Measurements from ENCODE around the gene TMC7. TPM values are rescaled to one million over a fixed set of nuclear protein-coding genes. Genes with fewer than 3 reads are reported as not detected.

Gene TMC7
- total and polyA plus RNA-seq, 3 donors from 2014 or later = 9.8 to 33.0 (median 14.6) TPM

DNA sequence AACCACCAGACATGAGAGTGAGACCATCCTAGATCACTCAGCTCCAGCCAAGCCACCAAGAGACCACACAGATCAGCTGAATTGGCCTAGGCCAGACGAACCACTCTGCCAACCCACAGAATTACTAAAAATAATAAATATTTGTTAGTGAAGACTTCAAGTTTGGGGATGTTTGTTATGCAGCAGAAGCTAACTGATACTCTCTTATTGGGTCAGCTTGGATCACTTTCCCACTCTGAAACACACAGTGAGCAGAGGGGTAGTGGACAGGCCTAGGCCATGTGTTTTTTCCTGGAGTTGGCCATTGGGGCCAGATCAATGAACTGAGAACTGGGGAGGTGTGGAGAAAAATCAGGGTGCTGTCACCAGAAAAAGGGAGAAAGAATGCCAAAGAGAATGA is 114.4 kb downstream of the TMC7 start:
- TF ChIP-seq POLR2A (IDR thresholded peaks at IDR 0.05) (no peak), CTCF (IDR thresholded peaks at IDR 0.05) (no peak)
- WGBS, 2 donors = 91 to 100% methylated on average over 1 of the region's 1 CpG
- no peak for DNase-seq
- Histone ChIP-seq H3K4me1 (no peaks in the 10 kb centered on the region), H3K4me3 (no peak overlapping the region), H3K27ac (no peak overlapping the region), H3K36me3 (ENCODE audit: low read depth, missing control alignments) (no peaks in the 10 kb centered on the region), H3K27me3 (no peaks in the 10 kb centered on the region), H3K9me3 (no peaks in the 10 kb centered on the region)
- intact Hi-C loops (cut with DNase I; ENCODE audit: low total_unique reads) = no loop called here

DNA sequence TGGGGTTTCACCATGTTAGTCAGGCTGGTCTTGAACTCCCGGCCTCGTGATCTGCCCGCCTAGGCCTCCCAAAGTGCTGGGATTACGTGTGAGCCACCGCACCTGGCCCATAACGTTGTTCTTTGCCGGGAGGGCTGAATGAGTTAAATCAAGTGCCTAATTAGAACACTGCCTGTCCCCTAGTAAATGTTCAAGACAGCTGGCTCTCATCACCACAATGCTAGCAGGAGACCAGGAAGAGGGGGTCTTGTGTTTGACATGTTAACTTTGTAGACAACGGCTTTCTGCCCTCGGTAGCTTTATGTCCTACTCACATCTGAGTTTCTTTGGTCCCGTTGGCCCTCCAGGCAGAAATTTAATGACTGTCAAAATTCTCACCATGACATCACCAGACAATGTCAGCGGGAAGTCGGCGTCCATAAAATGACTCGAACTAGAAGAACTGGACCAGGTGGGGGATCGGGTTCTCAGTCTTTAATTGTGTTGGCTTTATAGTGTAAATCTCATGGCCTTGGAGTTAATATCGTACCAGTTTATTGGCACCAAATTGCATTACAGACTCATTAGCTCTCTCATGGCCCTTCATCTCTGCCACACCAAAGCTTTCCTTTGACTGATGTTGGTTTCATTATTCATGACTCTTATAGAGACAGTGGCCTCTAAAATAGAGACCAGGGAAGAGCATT is 118.6 kb downstream of the TMC7 start:
- Histone ChIP-seq H3K27ac (no peak overlapping the region), H3K4me3 (no peak overlapping the region), H3K9me3 (no peaks in the 10 kb centered on the region), H3K27me3 (no peaks in the 10 kb centered on the region), H3K36me3 (ENCODE audit: low read depth, missing control alignments) (no peaks in the 10 kb centered on the region), H3K4me1 (no peaks in the 10 kb centered on the region)
- intact Hi-C loops (cut with DNase I; ENCODE audit: low total_unique reads) = no loop called here
- WGBS, 2 donors = 58 to 63% methylated on average over 16 of the region's 16 CpGs
- TF ChIP-seq POLR2A (IDR thresholded peaks at IDR 0.05) = no peak
- TF ChIP-seq CTCF (IDR thresholded peaks at IDR 0.05) = no peak
- no peak for DNase-seq

DNA sequence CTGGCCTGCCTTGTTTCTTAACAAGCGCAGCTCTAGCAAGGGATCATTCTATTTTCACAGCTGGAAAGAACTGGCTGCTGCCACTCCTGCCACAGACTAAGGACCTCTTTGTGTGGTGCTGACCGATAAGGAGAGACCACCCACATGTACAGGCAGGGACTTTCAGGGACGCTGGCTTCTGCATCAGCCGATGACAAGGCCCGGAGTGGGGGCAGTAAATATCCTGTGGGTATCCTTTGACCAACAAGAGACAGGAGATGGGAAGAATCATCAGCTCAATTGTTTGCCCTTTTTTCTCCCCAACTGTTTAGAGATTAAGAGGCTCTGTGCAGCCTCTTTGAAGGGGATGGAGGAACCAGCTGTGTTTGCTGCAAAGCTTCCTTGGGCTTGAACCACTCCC is 120.9 kb downstream of the TMC7 start:
- H3K27me3 ChIP-seq = no peaks in the 10 kb centered on the region
- WGBS, 2 donors = 54 to 69% methylated on average over 3 to 5 of the region's 5 CpGs
- H3K9me3 ChIP-seq = no peaks in the 10 kb centered on the region
- H3K27ac ChIP-seq = no peak overlapping the region
- H3K4me1 ChIP-seq = no peaks in the 10 kb centered on the region
- no peaks in the 10 kb centered on the region for H3K36me3 ChIP-seq (ENCODE audit: low read depth, missing control alignments)
- no peak for DNase-seq
- TF ChIP-seq CTCF (IDR thresholded peaks at IDR 0.05) (no peak), POLR2A (IDR thresholded peaks at IDR 0.05) (no peak)
- intact Hi-C loops (cut with DNase I; ENCODE audit: low total_unique reads) = no loop called here
- no peak overlapping the region for H3K4me3 ChIP-seq

GRCh38 chr16:19105131-19105530 is 121.4 kb downstream of the TMC7 start:
- 78 to 86% methylated on average over 6 of the region's 6 CpGs for WGBS, 2 donors
- H3K4me3 ChIP-seq = no peak overlapping the region
- H3K4me1 ChIP-seq = no peaks in the 10 kb centered on the region
- H3K36me3 ChIP-seq (ENCODE audit: low read depth, missing control alignments) = no peaks in the 10 kb centered on the region
- no peaks in the 10 kb centered on the region for H3K27me3 ChIP-seq
- DNase-seq = no peak
- no peak overlapping the region for H3K27ac ChIP-seq
- TF ChIP-seq POLR2A (IDR thresholded peaks at IDR 0.05) (no peak), CTCF (IDR thresholded peaks at IDR 0.05) (no peak)
- intact Hi-C loops (cut with DNase I; ENCODE audit: low total_unique reads) = no loop called here
- no peaks in the 10 kb centered on the region for H3K9me3 ChIP-seq

All from testis (tissue), 3 donors.